ENCODE measurements around the gene FIBP.
A peak's percentile ranks its signal among the peaks of the same experiment; 100 is the strongest.

The FIBP gene

GRCh38 chr11:65853246-65853979, 34.9 kb downstream of the FIBP start:
- CTCF ChIA-PET = interaction anchor here (0.5 to 5.3 kb wide), 4 partner anchors 7 to 142 kb away, joined by 3 to 41 read pairs (median 7); partner anchors contain the start of genes FIBP, KAT5 and MUS81
- POLR2A ChIA-PET = interaction anchor here (0.7 to 1.6 kb wide), 3 partner anchors 18 to 142 kb away, joined by 4 read pairs; partner anchors contain the start of genes KAT5 and SNX32
- H3K4me3 ChIP-seq (ENCODE audit: low read depth, low read length) = no peak overlapping the region
- DNase-seq (ENCODE audit: low read depth, low spot score) = no peak
- TF ChIP-seq CTCF (IDR thresholded peaks at IDR 0.05; ENCODE audit: insufficient read depth, low read length, missing control alignments) = no peak

GRCh38 chr11:65852508-65853245, 35.6 kb downstream of the FIBP start:
- ChIA-PET POLR2A (interaction anchor here (0.7 to 1.6 kb wide), 3 partner anchors 19 to 141 kb away, joined by 4 read pairs; partner anchors contain the start of genes KAT5 and SNX32), CTCF (interaction anchor here (0.5 to 5.3 kb wide), 7 partner anchors 7 to 141 kb away, joined by 3 to 41 read pairs (median 6); partner anchors contain the start of genes FIBP, KAT5 and MUS81)
- no peak for DNase-seq (ENCODE audit: low read depth, low spot score)
- TF ChIP-seq CTCF (IDR thresholded peaks at IDR 0.05; ENCODE audit: insufficient read depth, low read length, missing control alignments) = no peak
- H3K4me3 ChIP-seq (ENCODE audit: low read depth, low read length) = no peak overlapping the region

GRCh38 chr11:65851811-65852507, 36.3 kb downstream of the FIBP start:
- DNase-seq (ENCODE audit: low read depth, low spot score) = no peak
- ChIA-PET POLR2A (interaction anchor here (1.1 to 4.3 kb wide), 3 partner anchors 7 to 20 kb away, joined by 3 to 42 read pairs (median 4); partner anchors contain the start of genes CFL1 and MUS81), CTCF (interaction anchor here (0.5 to 5.3 kb wide), 14 partner anchors 8 to 226 kb away, joined by 3 to 41 read pairs (median 4); partner anchors contain the start of genes KAT5 and MUS81)
- TF ChIP-seq CTCF (IDR thresholded peaks at IDR 0.05; ENCODE audit: insufficient read depth, low read length, missing control alignments) = no peak
- H3K4me3 ChIP-seq (ENCODE audit: low read depth, low read length) = no peak overlapping the region

GRCh38 chr11:65851083-65851579, 37.1 kb downstream of the FIBP start:
- H3K4me3 ChIP-seq (ENCODE audit: low read depth, low read length) = no peak overlapping the region
- ChIA-PET POLR2A (interaction anchor here (1.1 to 4.3 kb wide), 4 partner anchors 8 to 132 kb away, joined by 3 to 42 read pairs (median 5); partner anchors contain the start of genes CFL1 and MUS81), CTCF (interaction anchor here (0.5 to 5.3 kb wide), 13 partner anchors 9 to 225 kb away, joined by 3 to 41 read pairs (median 4); partner anchors contain the start of genes KAT5 and MUS81)
- TF ChIP-seq CTCF (IDR thresholded peaks at IDR 0.05; ENCODE audit: insufficient read depth, low read length, missing control alignments) = peak; percentile 54
- no peak for DNase-seq (ENCODE audit: low read depth, low spot score)

- POLR2A ChIA-PET = interaction anchor here (0.6 to 4.3 kb wide), 5 partner anchors 9 to 236 kb away, joined by 3 to 42 read pairs (median 5); partner anchors contain the start of genes CFL1, MUS81 and SNX32
- DNase-seq (ENCODE audit: low read depth, low spot score) = no peak
Observed at GRCh38 chr11:65850217-65851082, 37.8 kb downstream of the FIBP start.

More at GRCh38 chr11:65850217-65851082, 37.8 kb downstream of the FIBP start:
- no peak for TF ChIP-seq CTCF (IDR thresholded peaks at IDR 0.05; ENCODE audit: insufficient read depth, low read length, missing control alignments)
- no peak overlapping the region for H3K4me3 ChIP-seq (ENCODE audit: low read depth, low read length)
- CTCF ChIA-PET = interaction anchor here (0.7 to 5.3 kb wide), 7 partner anchors 10 to 224 kb away, joined by 3 to 41 read pairs (median 4); partner anchors contain the start of genes KAT5 and MUS81

Data from AG04449 (cell line).